Measurements from ENCODE around the gene ASAP2.

Gene ASAP2

DNA sequence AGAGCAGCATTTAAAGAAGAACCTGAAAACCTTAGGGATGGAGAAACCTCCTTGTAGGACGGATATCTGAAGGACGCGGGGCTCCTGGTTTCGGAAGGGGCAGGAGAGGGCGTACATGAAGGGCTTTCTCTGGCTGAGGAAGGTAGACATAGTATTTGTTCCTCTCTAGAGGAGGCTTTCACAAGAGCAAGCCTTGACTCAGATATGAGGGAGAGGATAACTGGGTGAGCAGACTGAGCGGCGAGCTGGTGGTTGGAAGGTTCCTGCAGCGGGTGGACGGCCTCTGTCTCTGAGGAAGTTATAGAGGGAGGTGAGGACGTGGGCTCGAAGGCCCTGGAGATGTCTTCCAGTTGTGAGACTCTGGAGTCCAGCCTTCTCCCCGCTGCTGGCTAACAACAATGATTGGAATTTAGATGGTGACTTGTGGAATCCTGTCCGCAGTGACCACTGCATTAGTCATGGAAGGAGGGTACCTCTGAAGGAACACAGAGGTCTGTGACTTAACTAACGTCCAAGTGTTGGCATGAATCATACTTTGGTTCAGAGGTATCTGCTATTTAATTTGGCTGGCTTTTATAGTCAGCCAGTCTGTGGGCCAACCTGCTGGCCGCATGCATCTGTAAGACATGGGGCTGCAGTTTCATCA is 80.9 kb downstream of the ASAP2 start:
- Histone ChIP-seq H3K27ac (ENCODE audit: low read length) (no peak overlapping the region), H3K27me3 (ENCODE audit: insufficient read depth, low read length, poor library complexity) (no peaks in the 10 kb centered on the region), H3K9ac (ENCODE audit: low read depth, low read length) (no peak overlapping the region), H3K9me3 (ENCODE audit: insufficient read depth, low read length, severe bottlenecking) (no peaks in the 10 kb centered on the region), H2AFZ (ENCODE audit: low read depth, low read length) (no peak overlapping the region), H3K4me1 (ENCODE audit: insufficient read depth, low read length) (no peaks in the 10 kb centered on the region), H3K36me3 (ENCODE audit: insufficient read depth, low read length) (0 out of 2 replicates have a peak, but pooled peaks cover 4% of the 10 kb centered on the region), H3K79me2 (ENCODE audit: insufficient read depth, low read length) (no peaks in the 10 kb centered on the region), H3K4me2 (ENCODE audit: insufficient read depth, low read length) (no peak overlapping the region), H3K4me3 (ENCODE audit: low read depth in 1 of 2, low read length in 2 of 2) (no peak overlapping the region), H4K20me1 (ENCODE audit: insufficient read depth, low read length) (peaks cover 2% of the 10 kb centered on the region; the same call in 1 of the 2 replicates)
- ATAC-seq (ENCODE audit: insufficient read depth, low read depth): no peak
- no peak for DNase-seq
- TF ChIP-seq EZH2 (IDR thresholded peaks at IDR 0.05; ENCODE audit: borderline replicate concordance, low read depth, low read length, severe bottlenecking): no peak
- TF ChIP-seq, protein P1, sequence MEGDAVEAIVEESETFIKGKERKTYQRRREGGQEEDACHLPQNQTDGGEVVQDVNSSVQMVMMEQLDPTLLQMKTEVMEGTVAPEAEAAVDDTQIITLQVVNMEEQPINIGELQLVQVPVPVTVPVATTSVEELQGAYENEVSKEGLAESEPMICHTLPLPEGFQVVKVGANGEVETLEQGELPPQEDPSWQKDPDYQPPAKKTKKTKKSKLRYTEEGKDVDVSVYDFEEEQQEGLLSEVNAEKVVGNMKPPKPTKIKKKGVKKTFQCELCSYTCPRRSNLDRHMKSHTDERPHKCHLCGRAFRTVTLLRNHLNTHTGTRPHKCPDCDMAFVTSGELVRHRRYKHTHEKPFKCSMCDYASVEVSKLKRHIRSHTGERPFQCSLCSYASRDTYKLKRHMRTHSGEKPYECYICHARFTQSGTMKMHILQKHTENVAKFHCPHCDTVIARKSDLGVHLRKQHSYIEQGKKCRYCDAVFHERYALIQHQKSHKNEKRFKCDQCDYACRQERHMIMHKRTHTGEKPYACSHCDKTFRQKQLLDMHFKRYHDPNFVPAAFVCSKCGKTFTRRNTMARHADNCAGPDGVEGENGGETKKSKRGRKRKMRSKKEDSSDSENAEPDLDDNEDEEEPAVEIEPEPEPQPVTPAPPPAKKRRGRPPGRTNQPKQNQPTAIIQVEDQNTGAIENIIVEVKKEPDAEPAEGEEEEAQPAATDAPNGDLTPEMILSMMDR (IDR thresholded peaks at IDR 0.05; ENCODE audit: borderline replicate concordance, extremely low read depth, low read length, poor library complexity, severe bottlenecking): no peak

DNA sequence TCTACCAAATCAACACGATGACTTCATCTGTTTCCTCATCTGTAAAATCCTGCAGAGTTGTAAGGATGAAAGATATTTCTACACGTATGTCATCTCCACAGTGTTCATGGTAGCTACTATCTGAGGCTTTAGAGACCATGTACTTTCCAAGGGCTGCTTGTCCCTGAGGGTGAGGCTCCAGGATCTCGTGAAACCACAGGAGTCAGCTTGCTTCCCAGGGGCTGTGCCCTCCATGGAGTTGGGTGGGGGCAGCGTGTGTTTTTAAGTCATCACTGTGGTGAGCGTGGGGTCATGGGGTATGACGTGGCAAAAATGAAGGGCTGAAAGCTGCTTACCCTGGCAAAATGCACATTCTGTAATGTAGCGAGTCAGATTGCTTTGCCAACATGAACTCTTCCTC is 81.6 kb downstream of the ASAP2 start:
- no peak for TF ChIP-seq EZH2 (IDR thresholded peaks at IDR 0.05; ENCODE audit: borderline replicate concordance, low read depth, low read length, severe bottlenecking)
- TF ChIP-seq, protein P1 (IDR thresholded peaks at IDR 0.05; ENCODE audit: borderline replicate concordance, extremely low read depth, low read length, poor library complexity, severe bottlenecking): no peak
- H3K4me2 ChIP-seq (ENCODE audit: insufficient read depth, low read length): no peak overlapping the region
- no peak overlapping the region for H3K27ac ChIP-seq (ENCODE audit: low read length)
- no peak overlapping the region for H3K4me3 ChIP-seq (ENCODE audit: low read depth in 1 of 2, low read length in 2 of 2)
- ATAC-seq (ENCODE audit: insufficient read depth, low read depth) (no peak), DNase-seq (no peak)
- H3K4me1 ChIP-seq (ENCODE audit: insufficient read depth, low read length): no peaks in the 10 kb centered on the region
- H3K79me2 ChIP-seq (ENCODE audit: insufficient read depth, low read length): no peaks in the 10 kb centered on the region
- 0 out of 2 replicates have a peak, but pooled peaks cover 4% of the 10 kb centered on the region for H3K36me3 ChIP-seq (ENCODE audit: insufficient read depth, low read length)
- H3K9me3 ChIP-seq (ENCODE audit: insufficient read depth, low read length, severe bottlenecking): no peaks in the 10 kb centered on the region
- no peak overlapping the region for H3K9ac ChIP-seq (ENCODE audit: low read depth, low read length)
- H4K20me1 ChIP-seq (ENCODE audit: insufficient read depth, low read length): peaks cover 4% of the 10 kb centered on the region; the same call in 1 of the 2 replicates
- no peaks in the 10 kb centered on the region for H3K27me3 ChIP-seq (ENCODE audit: insufficient read depth, low read length, poor library complexity)
- no peak overlapping the region for H2AFZ ChIP-seq (ENCODE audit: low read depth, low read length)

DNA sequence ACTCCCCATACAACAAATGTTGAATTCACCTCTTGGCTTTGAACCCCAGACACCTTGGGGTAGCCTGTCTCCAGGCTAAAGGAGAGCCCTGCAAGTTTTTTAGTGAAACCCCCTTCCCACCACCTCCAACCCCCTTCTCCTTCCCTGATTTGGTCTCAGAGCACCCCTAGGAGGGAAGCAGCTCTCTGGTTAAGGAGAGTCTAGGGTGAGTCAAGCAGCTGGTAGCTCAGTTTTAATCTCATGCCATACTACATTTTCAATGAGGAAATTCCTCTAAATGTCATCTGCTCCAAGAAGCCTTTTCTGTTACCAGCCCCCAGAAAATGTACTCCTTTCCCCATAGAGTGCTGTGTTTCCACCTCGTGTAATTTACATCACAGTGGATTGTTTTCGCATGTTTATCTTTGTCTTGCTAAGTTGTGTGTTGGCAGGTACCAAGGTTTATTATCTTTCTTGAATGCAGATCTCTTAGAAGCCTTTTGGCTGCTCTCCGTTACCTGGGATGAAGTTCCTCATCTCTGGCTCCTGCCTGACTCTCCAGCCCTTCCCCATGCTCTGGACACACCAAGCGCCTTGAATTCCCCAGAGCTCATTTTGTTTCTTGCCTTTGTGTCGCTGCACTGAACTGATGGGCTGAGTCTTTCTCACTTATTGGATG is 82.2 kb downstream of the ASAP2 start:
- no peak overlapping the region for H3K4me2 ChIP-seq (ENCODE audit: insufficient read depth, low read length)
- no peaks in the 10 kb centered on the region for H3K9me3 ChIP-seq (ENCODE audit: insufficient read depth, low read length, severe bottlenecking)
- H3K27ac ChIP-seq (ENCODE audit: low read length): no peak overlapping the region
- H3K4me1 ChIP-seq (ENCODE audit: insufficient read depth, low read length): no peaks in the 10 kb centered on the region
- TF ChIP-seq EZH2 (IDR thresholded peaks at IDR 0.05; ENCODE audit: borderline replicate concordance, low read depth, low read length, severe bottlenecking): no peak
- TF ChIP-seq, protein P1 (IDR thresholded peaks at IDR 0.05; ENCODE audit: borderline replicate concordance, extremely low read depth, low read length, poor library complexity, severe bottlenecking): no peak
- H3K79me2 ChIP-seq (ENCODE audit: insufficient read depth, low read length): no peaks in the 10 kb centered on the region
- H2AFZ ChIP-seq (ENCODE audit: low read depth, low read length): no peak overlapping the region
- H4K20me1 ChIP-seq (ENCODE audit: insufficient read depth, low read length): peaks cover 4% of the 10 kb centered on the region; the same call in 1 of the 2 replicates
- ATAC-seq (ENCODE audit: insufficient read depth, low read depth) (no peak), DNase-seq (no peak)
- H3K36me3 ChIP-seq (ENCODE audit: insufficient read depth, low read length): 0 out of 2 replicates have a peak, but pooled peaks cover 4% of the 10 kb centered on the region
- no peak overlapping the region for H3K4me3 ChIP-seq (ENCODE audit: low read depth in 1 of 2, low read length in 2 of 2)
- no peak overlapping the region for H3K9ac ChIP-seq (ENCODE audit: low read depth, low read length)
- H3K27me3 ChIP-seq (ENCODE audit: insufficient read depth, low read length, poor library complexity): no peaks in the 10 kb centered on the region
